AG04449 (cell line): ENCODE results near the gene SELENOV.

Source experiments
- CTCF ChIA-PET: fragments of 350-600 bp; formaldehyde crosslinking; extraction: SDS; loops from one replicate; lab custom pipeline; 2021; ENCODE audit warnings: antibody characterized with exemption; lab: Yijun Ruan, JAX
- POLR2A ChIA-PET: fragments of 400-600, 350-600 bp; formaldehyde crosslinking; extraction: SDS; loops from one replicate; lab custom pipeline; 2020; ENCODE audit warnings: antibody characterized with exemption, inconsistent platforms; lab: Yijun Ruan, JAX
- DNase-seq: peaks from one replicate; pipeline ENCODE4 v3.0.0-alpha.2; 2010; ENCODE audit warnings: low read depth, low spot score
- H3K4me3 ChIP-seq: 2 replicates; pipeline ENCODE4 v1.5.1; 2011; ENCODE audit warnings: low read depth, mild to moderate bottlenecking, control low read depth, low read length
- CTCF ChIP-seq: IDR thresholded peaks from one replicate; pipeline ENCODE4 v1.5.1; 2011; ENCODE audit warnings: mild to moderate bottlenecking, moderate library complexity, low read length, control low read depth, inconsistent platforms; ENCODE audit not compliant: insufficient read depth; ENCODE audit errors: missing control alignments

SELENOV gene

GRCh38 chr19:39470724-39471339, 44.1 kb upstream of the SELENOV start:
- TF ChIP-seq CTCF, result no peak
- ChIA-PET POLR2A (interaction anchor here (0.5 kb wide), 1 partner anchor 17 kb away, joined by 4 read pairs; no protein-coding TSS in a partner anchor), CTCF (interaction anchor here (0.9 to 1.4 kb wide), 3 partner anchors 32 to 65 kb away, joined by 3 to 5 read pairs (median 4); partner anchors contain the start of gene EID2B)

GRCh38 chr19:39471756-39472536, 43.0 kb upstream of the SELENOV start:
- ChIA-PET CTCF (interaction anchor here (0.5 to 1.4 kb wide), 5 partner anchors 10 to 71 kb away, joined by 3 to 5 read pairs (median 4); partner anchors contain the start of gene EID2B), POLR2A (no interaction called here)
- no peak for DNase-seq
- no peak overlapping the region for H3K4me3 ChIP-seq
- TF ChIP-seq CTCF, result no peak

More at GRCh38 chr19:39470724-39471339, 44.1 kb upstream of the SELENOV start:
- no peak overlapping the region for H3K4me3 ChIP-seq
- no peak for DNase-seq

- ChIA-PET POLR2A (interaction anchor here (2.7 kb wide), 1 partner anchor 37 kb away, joined by 7 read pairs; the partner anchor contains the start of gene RPS16), CTCF (interaction anchor here (1.4 to 4.6 kb wide), 6 partner anchors 9 to 60 kb away, joined by 3 to 66 read pairs (median 22); partner anchors contain the start of genes EID2B and SUPT5H)
Measured at GRCh38 chr19:39472746-39473442, 42.0 kb upstream of the SELENOV start.

GRCh38 chr19:39473443-39473960, 41.4 kb upstream of the SELENOV start:
- ChIA-PET POLR2A (interaction anchor here (2.7 kb wide), 1 partner anchor 38 kb away, joined by 7 read pairs; the partner anchor contains the start of gene RPS16), CTCF (interaction anchor here (1.2 to 4.6 kb wide), 13 partner anchors 10 to 199 kb away, joined by 3 to 66 read pairs (median 10); partner anchors contain the start of genes EID2B and SUPT5H)
- H3K4me3 ChIP-seq, result no peak overlapping the region
- no peak for TF ChIP-seq CTCF
- no peak for DNase-seq

More at GRCh38 chr19:39472746-39473442, 42.0 kb upstream of the SELENOV start:
- DNase-seq, result no peak
- TF ChIP-seq CTCF, result no peak
- no peak overlapping the region for H3K4me3 ChIP-seq

GRCh38 chr19:39474139-39474620, 40.8 kb upstream of the SELENOV start:
- ChIA-PET POLR2A (interaction anchor here (2.7 kb wide), 1 partner anchor 39 kb away, joined by 7 read pairs; the partner anchor contains the start of gene RPS16), CTCF (interaction anchor here (1.0 to 4.6 kb wide), 21 partner anchors 9 to 198 kb away, joined by 3 to 66 read pairs (median 6); partner anchors contain the start of genes EID2, EID2B and SUPT5H)
- peak; percentile 88 for TF ChIP-seq CTCF
- no peak for DNase-seq
- no peak overlapping the region for H3K4me3 ChIP-seq
